Nephron progenitor cell (in vitro differentiated cells): Measurements from ENCODE around the gene HERC5.

Source experiments
- DNase-seq: peaks from one replicate; pipeline ENCODE4 v3.0.0; 2021
- H3K27ac Mint-ChIP-seq: 2 replicates; pipeline ENCODE4 v1.8.0; 2021; ENCODE audit warnings: mild to moderate bottlenecking, moderate library complexity, mixed read lengths
- H3K27me3 Mint-ChIP-seq: 2 replicates; pipeline ENCODE4 v1.8.0; 2021; ENCODE audit warnings: mild to moderate bottlenecking, low read depth, mixed read lengths; ENCODE audit not compliant: poor library complexity
- H3K36me3 Mint-ChIP-seq: 2 replicates; pipeline ENCODE4 v1.8.0; 2021; ENCODE audit warnings: low read depth, mixed read lengths
- H3K4me1 Mint-ChIP-seq: 2 replicates; pipeline ENCODE4 v1.8.0; 2021; ENCODE audit warnings: mixed read lengths
- H3K4me3 Mint-ChIP-seq: 2 replicates; pipeline ENCODE4 v1.8.0; 2021; ENCODE audit warnings: mild to moderate bottlenecking, moderate library complexity, mixed read lengths
- H3K9me3 Mint-ChIP-seq: 2 replicates; pipeline ENCODE4 v1.8.0; 2021; ENCODE audit warnings: mild to moderate bottlenecking, moderate library complexity, mixed read lengths
- CTCF ChIP-seq: fragments of 200-600 bp; sonication (generic); IDR thresholded peaks from 2 replicates; pipeline ENCODE4 v1.5.0; 2021; ENCODE audit warnings: antibody characterized with exemption

The HERC5 gene

GRCh38 chr4:88497859-88498409 lies 41.0 kb downstream of the HERC5 start:
- peaks cover 3% of the 10 kb centered on the region for H3K27me3 Mint-ChIP-seq
- DNase-seq = no peak
- H3K4me3 Mint-ChIP-seq = no peak overlapping the region
- no peaks in the 10 kb centered on the region for H3K4me1 Mint-ChIP-seq
- no peak overlapping the region for H3K27ac Mint-ChIP-seq
- H3K9me3 Mint-ChIP-seq = no peaks in the 10 kb centered on the region
- no peak for TF ChIP-seq CTCF
- H3K36me3 Mint-ChIP-seq = no peaks in the 10 kb centered on the region

GRCh38 chr4:88503344-88503743 lies 46.4 kb downstream of the HERC5 start:
- Mint-ChIP-seq H3K27me3 (peaks cover 7% of the 10 kb centered on the region), H3K9me3 (no peaks in the 10 kb centered on the region), H3K4me1 (no peaks in the 10 kb centered on the region), H3K36me3 (no peaks in the 10 kb centered on the region), H3K4me3 (no peak overlapping the region), H3K27ac (no peak overlapping the region)
- TF ChIP-seq CTCF = no peak
- DNase-seq = no peak

- H3K4me3 Mint-ChIP-seq = no peak overlapping the region
- H3K27ac Mint-ChIP-seq = no peak overlapping the region
- DNase-seq = no peak
- H3K9me3 Mint-ChIP-seq = no peaks in the 10 kb centered on the region
- peaks cover 7% of the 10 kb centered on the region for H3K27me3 Mint-ChIP-seq
- H3K36me3 Mint-ChIP-seq = no peaks in the 10 kb centered on the region
- no peaks in the 10 kb centered on the region for H3K4me1 Mint-ChIP-seq
- TF ChIP-seq CTCF = no peak
Observed at GRCh38 chr4:88511236-88511635, 54.3 kb downstream of the HERC5 start.

- Mint-ChIP-seq H3K4me3 (no peak overlapping the region), H3K27ac (no peak overlapping the region), H3K36me3 (peaks cover 7% of the 10 kb centered on the region), H3K27me3 (peaks cover 7% of the 10 kb centered on the region), H3K4me1 (peaks cover 6% of the 10 kb centered on the region), H3K9me3 (no peaks in the 10 kb centered on the region)
- DNase-seq = no peak
- TF ChIP-seq CTCF = no peak
Observed at GRCh38 chr4:88514557-88515511, 57.9 kb downstream of the HERC5 start.

GRCh38 chr4:88516746-88517145 lies 59.8 kb downstream of the HERC5 start:
- peaks cover 3% of the 10 kb centered on the region for H3K27me3 Mint-ChIP-seq
- H3K4me1 Mint-ChIP-seq = peaks cover 19% of the 10 kb centered on the region
- no peak overlapping the region for H3K27ac Mint-ChIP-seq
- peaks cover 24% of the 10 kb centered on the region for H3K36me3 Mint-ChIP-seq
- DNase-seq = no peak
- no peaks in the 10 kb centered on the region for H3K9me3 Mint-ChIP-seq
- TF ChIP-seq CTCF = no peak
- H3K4me3 Mint-ChIP-seq = no peak overlapping the region
